DND-41 (cell line): ENCODE results near the gene ZNF283.
"Not testable (repeated sequence)": the region's sequence is repeated elsewhere in the genome, so short reads cannot be mapped to it uniquely, and the experiment has no call there.

Experiments
- ATAC-seq: fragments of 200-7000 bp; cut with Tn5 transposase; 3 replicates; pipeline ENCODE4 v1.9.1; 2021; ENCODE audit warnings: low read depth; ENCODE audit not compliant: insufficient read depth
- DNase-seq: peaks from one replicate; pipeline ENCODE4 v3.0.0-alpha.2; 2020
- H2AFZ ChIP-seq: 2 replicates; pipeline ENCODE4 v1.6.0; 2012; ENCODE audit warnings: low read depth, low read length
- H3K27ac ChIP-seq: 2 replicates; pipeline ENCODE4 v1.5.1; 2012; ENCODE audit warnings: low read length, inconsistent platforms
- H3K27me3 ChIP-seq: fragments of 200-600 bp; sonication (generic); 2 replicates; pipeline ENCODE4 v1.6.0; 2012; ENCODE audit warnings: low read length, mild to moderate bottlenecking, inconsistent platforms; ENCODE audit not compliant: insufficient read depth, poor library complexity
- H3K36me3 ChIP-seq: 2 replicates; pipeline ENCODE4 v1.5.1; 2012; ENCODE audit warnings: low read length, inconsistent platforms; ENCODE audit not compliant: insufficient read depth
- H3K4me1 ChIP-seq: 2 replicates; pipeline ENCODE4 v1.5.1; 2012; ENCODE audit warnings: mild to moderate bottlenecking, low read length; ENCODE audit not compliant: insufficient read depth
- H3K4me2 ChIP-seq: 2 replicates; pipeline ENCODE4 v1.6.0; 2012; ENCODE audit warnings: mild to moderate bottlenecking, moderate library complexity, low read length, inconsistent platforms; ENCODE audit not compliant: insufficient read depth
- H3K4me3 ChIP-seq, 2 experiments: fragments of 200-600 bp in 1 of 2; shearing (Covaris generic) in 1 of 2; 2 replicates each; pipeline ENCODE4 v1.5.1; 2012 to 2016; ENCODE audit warnings: inconsistent platforms in 2 of 2, low read length in 2 of 2, mild to moderate bottlenecking in 2 of 2, low read depth in 1 of 2, moderate library complexity in 1 of 2
- H3K79me2 ChIP-seq: 2 replicates; pipeline ENCODE4 v1.6.0; 2012; ENCODE audit warnings: low read length, inconsistent platforms; ENCODE audit not compliant: insufficient read depth
- H3K9ac ChIP-seq: 2 replicates; pipeline ENCODE4 v1.6.0; 2012; ENCODE audit warnings: low read depth, mild to moderate bottlenecking, inconsistent platforms, low read length, moderate library complexity
- H3K9me3 ChIP-seq: 2 replicates; pipeline ENCODE4 v1.5.1; 2012; ENCODE audit warnings: low read length, moderate library complexity, mild to moderate bottlenecking, inconsistent platforms; ENCODE audit not compliant: insufficient read depth, severe bottlenecking
- H4K20me1 ChIP-seq: 2 replicates; pipeline ENCODE4 v1.6.0; 2012; ENCODE audit warnings: low read length; ENCODE audit not compliant: insufficient read depth
- CTCF ChIP-seq: IDR thresholded peaks from 2 replicates; pipeline ENCODE4 v1.5.1; 2012; ENCODE audit warnings: borderline replicate concordance, low read length, moderate library complexity, mild to moderate bottlenecking; ENCODE audit not compliant: poor library complexity, severe bottlenecking; ENCODE audit errors: extremely low read depth
- EZH2 ChIP-seq: IDR thresholded peaks from 3 replicates; pipeline ENCODE4 v1.6.1; 2012; ENCODE audit warnings: borderline replicate concordance, low read depth, mild to moderate bottlenecking, moderate library complexity, low read length, inconsistent platforms; ENCODE audit not compliant: severe bottlenecking

The ZNF283 gene

DNA sequence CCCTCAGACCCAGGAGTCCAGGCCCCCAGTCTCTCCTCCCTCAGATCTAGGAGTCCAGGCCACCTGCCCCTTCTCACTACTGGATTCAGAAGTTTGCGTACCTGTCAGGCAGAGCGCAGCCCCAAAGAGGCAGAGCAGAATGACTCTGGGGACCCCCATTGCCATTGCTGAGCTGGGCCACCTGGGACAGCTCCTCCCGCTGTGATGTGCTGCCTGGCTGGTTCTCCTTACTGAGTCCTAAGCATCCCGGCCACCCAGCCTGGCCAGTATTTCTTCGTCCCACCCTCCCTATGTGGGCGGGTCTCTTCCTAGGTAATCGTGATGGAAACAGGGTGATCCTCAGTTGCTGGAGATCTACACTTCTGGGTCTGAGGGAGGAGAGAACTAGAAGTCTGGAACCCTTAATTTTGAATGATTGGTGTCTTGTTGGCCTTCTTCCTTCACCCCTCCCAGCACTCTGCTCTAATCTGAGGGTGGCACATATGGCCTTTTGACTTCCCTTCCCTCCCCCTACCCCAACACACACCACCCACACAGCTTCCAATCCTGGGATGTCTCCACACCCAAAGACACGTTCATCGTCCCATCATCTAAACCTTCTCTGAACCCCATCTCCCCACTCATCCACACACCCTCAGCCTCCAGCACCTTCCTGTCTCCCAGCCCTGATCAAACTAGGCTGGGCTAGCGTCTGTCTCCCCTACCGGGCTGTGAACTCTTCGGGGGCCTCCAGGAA, 24.7 kb upstream of the ZNF283 start, which contains the start of gene LYPD5:
LYPD5 (minus strand) TSS at position 232 of the 736 bp plus-strand sequence; CDS start at position 165, 67 bp downstream.
- Histone ChIP-seq H3K79me2 (no peaks in the 10 kb centered on the region), H3K4me3 (no peak within 1 kb of the TSS), H3K27me3 (no peaks in the 10 kb centered on the region), H3K27ac (no peak within 1 kb of the TSS), H3K4me1 (no peaks in the 10 kb centered on the region), H4K20me1 (no peaks in the 10 kb centered on the region), H3K9ac (no peak within 1 kb of the TSS), H3K4me2 (no peak within 1 kb of the TSS), H3K36me3 (no peaks in the 10 kb centered on the region), H3K9me3 (no peaks in the 10 kb centered on the region), H2AFZ (no peak within 1 kb of the TSS)
- DNase-seq (no peak), ATAC-seq (no peak)
- TF ChIP-seq CTCF (no peak), EZH2 (no peak)

DNA sequence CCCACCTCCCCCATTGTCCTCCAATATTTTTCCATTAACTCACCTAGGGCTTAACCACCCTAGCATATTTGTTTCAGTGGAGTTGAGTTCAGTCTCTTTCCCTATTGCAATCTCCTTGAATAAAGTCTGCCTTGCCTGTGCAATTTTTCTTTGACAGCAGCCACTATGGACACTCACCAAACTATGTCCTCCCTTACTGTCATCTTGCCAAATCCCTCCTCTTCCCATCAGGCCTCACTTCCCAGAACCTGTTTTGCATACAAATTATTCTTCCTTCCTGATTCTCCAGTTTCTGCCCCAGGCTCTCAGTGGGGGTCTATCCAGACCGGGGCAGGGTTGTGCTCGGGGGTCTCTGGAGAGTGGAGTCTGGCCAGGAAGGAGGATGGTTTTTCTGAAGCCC, 22.7 kb upstream of the ZNF283 start:
- Histone ChIP-seq H3K27ac (no peak overlapping the region), H3K4me1 (no peaks in the 10 kb centered on the region), H3K4me3 (no peak overlapping the region), H2AFZ (no peak overlapping the region), H3K9me3 (no peaks in the 10 kb centered on the region), H3K79me2 (no peaks in the 10 kb centered on the region), H3K9ac (no peak overlapping the region), H3K4me2 (no peak overlapping the region), H3K36me3 (no peaks in the 10 kb centered on the region), H3K27me3 (no peaks in the 10 kb centered on the region), H4K20me1 (no peaks in the 10 kb centered on the region)
- ATAC-seq (no peak), DNase-seq (no peak)
- TF ChIP-seq EZH2: no peak
- TF ChIP-seq CTCF: no peak

- not testable (repeated sequence) for H3K27me3 ChIP-seq, H4K20me1 ChIP-seq, H3K27ac ChIP-seq, H3K36me3 ChIP-seq, H3K4me3 ChIP-seq, H3K4me2 ChIP-seq, H3K9me3 ChIP-seq, H3K79me2 ChIP-seq, ATAC-seq, H3K9ac ChIP-seq, H2AFZ ChIP-seq, H3K4me1 ChIP-seq, DNase-seq
Observed at GRCh38 chr19:43806401-43806800, 20.7 kb upstream of the ZNF283 start.

DNA sequence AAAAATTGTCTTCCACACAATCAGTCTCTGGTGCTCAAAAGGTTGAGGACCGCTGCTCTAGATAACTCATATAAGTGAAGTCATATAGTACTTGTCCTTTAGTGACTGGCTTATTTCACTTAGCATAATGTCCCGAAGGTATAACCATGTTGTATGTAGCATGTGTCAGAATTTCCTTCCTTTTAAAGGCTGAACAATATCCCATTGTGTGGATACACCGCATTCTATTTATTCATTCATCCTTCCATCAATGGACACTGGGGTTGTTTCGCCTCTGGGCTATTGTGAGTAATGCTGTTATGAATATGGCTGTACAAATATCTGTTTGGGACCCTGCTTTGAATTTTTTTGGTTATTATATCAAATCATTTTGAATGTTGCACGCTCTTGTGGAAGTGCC, 20.3 kb upstream of the ZNF283 start:
- ATAC-seq: no peak
- no peak overlapping the region for H3K4me2 ChIP-seq
- no peak for DNase-seq

More for the DNA sequence above, 20.3 kb upstream of the ZNF283 start:
- Histone ChIP-seq H3K79me2 (no peaks in the 10 kb centered on the region), H3K27me3 (no peaks in the 10 kb centered on the region), H3K9ac (no peak overlapping the region), H3K9me3 (no peaks in the 10 kb centered on the region), H4K20me1 (no peaks in the 10 kb centered on the region), H3K36me3 (no peaks in the 10 kb centered on the region), H2AFZ (no peak overlapping the region), H3K27ac (no peak overlapping the region), H3K4me1 (no peaks in the 10 kb centered on the region), H3K4me3 (no peak overlapping the region)
- no peak for TF ChIP-seq CTCF
- TF ChIP-seq EZH2: no peak
